ENCODE data around the gene KLHL6.

The KLHL6 gene

GRCh38 chr3:183502237-183503181 is 53.0 kb downstream of the KLHL6 start:
- DNase-seq = no peak

GRCh38 chr3:183500981-183501704 is 54.4 kb downstream of the KLHL6 start:
- no peak for DNase-seq

GRCh38 chr3:183500319-183500718 is 55.2 kb downstream of the KLHL6 start:
- no peak for DNase-seq

GRCh38 chr3:183498634-183499033 is 56.9 kb downstream of the KLHL6 start:
- DNase-seq = no peak

- no peak for DNase-seq
Observed at GRCh38 chr3:183497313-183497712, 58.2 kb downstream of the KLHL6 start.

GRCh38 chr3:183496311-183496710 is 59.2 kb downstream of the KLHL6 start:
- no peak for DNase-seq

GRCh38 chr3:183494341-183494740 is 61.2 kb downstream of the KLHL6 start:
- no peak for DNase-seq

- DNase-seq = no peak
Observed at GRCh38 chr3:183493296-183494045, 62.0 kb downstream of the KLHL6 start.

- DNase-seq = no peak
Observed at GRCh38 chr3:183492849-183493179, 62.7 kb downstream of the KLHL6 start.

GRCh38 chr3:183491923-183492848 is 63.3 kb downstream of the KLHL6 start:
- no peak for DNase-seq

GRCh38 chr3:183491109-183491922 is 64.2 kb downstream of the KLHL6 start:
- no peak for DNase-seq

- no peak for DNase-seq
Observed at GRCh38 chr3:183490653-183491052, 64.9 kb downstream of the KLHL6 start.

- DNase-seq = no peak
Observed at GRCh38 chr3:183490211-183490601, 65.3 kb downstream of the KLHL6 start.

GRCh38 chr3:183489455-183490210 is 65.9 kb downstream of the KLHL6 start:
- no peak for DNase-seq

GRCh38 chr3:183488343-183488742 is 67.2 kb downstream of the KLHL6 start:
- DNase-seq = no peak

GRCh38 chr3:183487896-183488295 is 67.6 kb downstream of the KLHL6 start:
- DNase-seq = no peak

- DNase-seq = no peak
Observed at GRCh38 chr3:183487016-183487415, 68.5 kb downstream of the KLHL6 start.

GRCh38 chr3:183486472-183486871 is 69.0 kb downstream of the KLHL6 start:
- DNase-seq = no peak

- DNase-seq = no peak
Observed at GRCh38 chr3:183485585-183485984, 69.9 kb downstream of the KLHL6 start.

GRCh38 chr3:183485093-183485492 is 70.4 kb downstream of the KLHL6 start:
- no peak for DNase-seq

Data from activated CD4-positive, alpha-beta T cell treated with anti-CD3 and anti-CD28 coated beads for 48 hours (primary cell).